ENCODE data around the gene DCAF5.
"Not testable (repeated sequence)": the region's sequence is repeated elsewhere in the genome, so short reads cannot be mapped to it uniquely, and the experiment has no call there.

The DCAF5 gene

DNA sequence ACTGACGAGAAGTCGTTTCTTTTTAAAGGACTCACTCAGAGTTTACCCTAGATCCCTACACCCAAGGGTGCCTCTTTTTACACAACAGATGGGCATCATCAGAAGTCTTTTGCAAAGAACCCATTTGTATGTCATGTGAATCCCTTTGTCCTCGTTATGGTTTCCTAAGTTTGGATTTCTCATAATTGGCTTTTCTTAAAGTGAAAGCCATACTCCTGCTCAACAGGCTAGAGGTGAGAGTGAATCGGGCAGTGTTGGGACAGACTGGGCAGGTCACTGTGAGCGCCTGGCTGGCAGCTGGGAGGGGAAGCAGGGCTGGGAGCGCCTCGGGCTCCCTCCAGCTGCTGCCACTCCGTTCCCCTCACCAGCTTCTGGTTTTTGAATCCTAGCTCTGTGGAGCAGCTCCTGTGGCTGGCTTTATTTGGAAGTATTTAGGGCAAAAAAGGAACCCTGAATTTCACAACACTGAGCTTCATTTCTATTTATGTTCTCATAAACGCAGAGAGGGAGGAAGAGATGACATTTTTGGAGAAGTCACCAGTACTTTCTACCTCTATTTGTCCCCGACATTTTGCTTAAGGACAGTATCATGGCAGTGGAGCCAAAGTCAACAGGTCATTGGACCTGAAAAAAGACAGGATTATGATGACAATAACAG lies 110.0 kb downstream of the DCAF5 start:
- no peak for DNase-seq (ENCODE audit: low spot score)

DNA sequence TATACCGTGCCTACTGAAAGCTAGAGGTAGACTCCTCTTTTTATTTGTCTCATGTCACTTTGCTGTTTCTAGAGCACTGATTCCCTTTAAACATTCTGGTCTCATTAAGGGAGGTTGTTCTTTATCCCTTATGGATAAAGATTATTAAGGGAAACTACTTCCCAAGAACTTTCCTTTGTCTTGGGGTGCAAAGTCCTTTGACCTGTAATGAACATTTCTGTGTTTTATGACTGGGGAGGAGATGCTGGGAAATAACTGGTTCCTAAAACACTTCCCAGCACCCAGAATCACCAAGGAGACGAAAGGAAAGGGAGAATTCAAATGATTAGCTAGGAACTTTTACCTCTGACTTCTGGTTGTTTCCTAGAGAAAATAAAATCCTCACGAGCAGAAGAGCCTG lies 110.6 kb downstream of the DCAF5 start:
- no peak for DNase-seq (ENCODE audit: low spot score)

DNA sequence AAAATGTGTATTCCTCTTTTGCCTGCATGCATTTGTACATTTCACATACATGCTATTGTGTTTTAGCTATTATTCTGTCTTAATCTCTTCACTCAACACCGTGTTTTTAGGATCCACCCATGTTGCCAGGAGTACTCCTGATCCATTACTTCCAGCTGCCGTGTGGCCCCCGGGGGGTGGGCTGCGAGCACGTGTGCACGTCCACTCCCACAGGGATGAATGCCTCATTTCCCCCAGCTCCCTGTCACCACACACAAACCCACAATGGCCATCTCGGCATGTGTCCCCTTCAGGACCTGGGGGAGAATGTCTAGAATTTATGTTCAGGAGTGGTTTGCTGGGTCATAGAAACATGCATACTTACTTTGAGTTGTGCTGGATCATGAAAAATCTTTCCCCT lies 111.1 kb downstream of the DCAF5 start:
- DNase-seq (ENCODE audit: low spot score), result no peak

DNA sequence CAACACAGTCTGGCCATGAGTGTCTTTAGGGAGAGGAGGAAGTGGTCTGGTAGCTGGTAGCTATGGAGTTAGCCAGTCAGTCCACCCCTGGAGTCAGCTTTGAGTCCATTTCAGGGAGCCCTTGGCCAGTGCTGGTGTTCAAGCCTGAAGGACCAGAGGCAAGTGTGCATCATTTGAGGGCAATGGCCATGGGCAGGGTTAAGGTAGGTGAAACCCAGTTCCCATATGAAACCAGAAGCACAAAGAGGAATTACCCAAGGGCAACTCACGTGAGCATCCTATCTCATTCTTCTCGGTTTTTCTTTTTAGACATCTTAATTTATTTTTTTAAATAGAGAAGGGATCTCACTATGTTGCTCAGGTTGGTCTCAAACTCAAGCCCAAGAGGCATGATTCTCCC lies 112.6 kb downstream of the DCAF5 start:
- DNase-seq (ENCODE audit: low spot score), result no peak

DNA sequence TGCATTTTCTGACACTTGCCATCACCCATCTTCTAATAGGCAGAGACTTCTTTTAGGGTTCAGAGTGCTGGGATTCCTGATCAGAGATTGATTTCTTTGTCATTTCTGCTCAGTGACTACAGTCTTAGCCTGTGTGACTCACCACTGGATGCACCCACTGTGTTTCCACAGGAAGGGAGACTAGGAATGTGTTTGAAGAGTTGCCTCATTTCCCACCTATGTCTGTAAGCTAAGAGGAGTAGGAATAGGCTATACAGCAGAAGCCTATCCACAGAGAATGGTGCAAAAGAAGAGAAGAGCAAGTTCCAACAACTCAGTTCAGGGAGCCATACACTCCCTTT lies 113.7 kb downstream of the DCAF5 start:
- DNase-seq (ENCODE audit: low spot score), result peak; percentile 86

DNA sequence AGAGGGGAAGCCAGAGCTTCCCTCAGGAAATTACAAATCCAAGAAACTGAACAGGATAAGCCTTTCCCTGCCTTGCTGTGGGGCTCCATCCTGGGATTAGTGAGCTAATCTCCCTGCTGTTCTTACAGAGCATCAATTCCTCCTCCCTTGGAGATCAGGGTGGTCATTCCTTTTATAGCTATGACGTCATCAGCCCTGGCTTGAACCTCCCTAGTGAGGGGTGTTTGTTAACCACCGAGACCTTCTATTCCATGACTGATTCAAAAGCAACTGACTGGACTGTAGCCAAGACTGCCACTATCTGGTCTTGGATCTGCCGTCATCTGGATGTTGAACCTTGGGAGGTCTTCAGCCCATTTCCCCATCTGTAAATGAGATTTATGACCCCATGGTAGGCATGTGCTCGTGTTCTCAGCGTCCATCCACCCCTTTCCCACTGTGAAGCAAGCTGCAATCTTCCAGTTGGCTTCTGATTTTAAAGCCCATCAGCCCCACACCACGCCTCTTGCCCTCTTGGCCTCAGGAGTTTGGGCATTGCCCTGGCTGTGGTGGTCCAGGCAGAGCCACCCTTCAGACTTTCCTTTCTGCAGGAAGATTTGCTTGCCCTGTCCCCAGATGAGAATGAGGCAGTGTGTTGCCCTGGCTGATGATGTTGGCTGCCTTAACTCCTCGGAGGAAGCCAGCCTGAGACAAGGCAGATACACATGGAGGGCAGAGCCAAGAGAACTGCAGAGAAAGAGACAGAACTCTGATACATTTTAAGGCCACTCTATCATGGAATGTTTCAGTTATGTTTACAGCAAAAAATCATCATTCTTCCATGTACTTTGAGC lies 114.2 kb downstream of the DCAF5 start:
- no peak for DNase-seq (ENCODE audit: low spot score)

DNA sequence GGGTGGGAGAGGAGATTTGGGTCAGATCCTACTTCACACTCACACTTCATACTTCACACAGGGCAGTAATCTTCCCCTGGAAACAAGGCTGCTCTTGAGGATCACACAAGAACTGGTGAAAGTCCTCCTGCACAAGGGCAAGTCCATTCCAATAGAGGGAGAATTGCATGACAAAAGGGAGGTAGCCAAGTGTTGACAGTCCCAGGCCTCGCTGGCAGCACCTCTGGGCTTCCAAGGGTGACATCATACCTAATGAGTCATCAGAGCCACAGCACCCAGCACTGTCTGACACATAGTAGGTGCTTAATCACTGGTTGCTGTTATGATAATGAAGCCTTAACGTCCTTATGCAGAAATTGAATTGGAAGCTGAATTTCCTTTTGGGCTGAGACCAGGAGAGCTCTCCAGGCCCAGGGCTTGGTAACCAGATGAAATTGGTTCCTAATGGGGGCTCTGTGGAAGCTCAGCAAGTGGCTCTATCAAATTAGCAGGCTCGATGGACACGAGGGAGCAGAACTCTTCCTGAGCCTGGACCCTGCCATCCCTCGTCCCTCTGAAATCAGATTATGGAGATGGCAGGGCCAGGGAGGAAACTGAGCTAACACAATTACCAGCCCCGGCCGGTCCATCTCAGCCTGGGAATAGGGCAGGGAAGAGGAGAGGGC lies 115.0 kb downstream of the DCAF5 start:
- peak; percentile 22 for DNase-seq (ENCODE audit: low spot score)

DNA sequence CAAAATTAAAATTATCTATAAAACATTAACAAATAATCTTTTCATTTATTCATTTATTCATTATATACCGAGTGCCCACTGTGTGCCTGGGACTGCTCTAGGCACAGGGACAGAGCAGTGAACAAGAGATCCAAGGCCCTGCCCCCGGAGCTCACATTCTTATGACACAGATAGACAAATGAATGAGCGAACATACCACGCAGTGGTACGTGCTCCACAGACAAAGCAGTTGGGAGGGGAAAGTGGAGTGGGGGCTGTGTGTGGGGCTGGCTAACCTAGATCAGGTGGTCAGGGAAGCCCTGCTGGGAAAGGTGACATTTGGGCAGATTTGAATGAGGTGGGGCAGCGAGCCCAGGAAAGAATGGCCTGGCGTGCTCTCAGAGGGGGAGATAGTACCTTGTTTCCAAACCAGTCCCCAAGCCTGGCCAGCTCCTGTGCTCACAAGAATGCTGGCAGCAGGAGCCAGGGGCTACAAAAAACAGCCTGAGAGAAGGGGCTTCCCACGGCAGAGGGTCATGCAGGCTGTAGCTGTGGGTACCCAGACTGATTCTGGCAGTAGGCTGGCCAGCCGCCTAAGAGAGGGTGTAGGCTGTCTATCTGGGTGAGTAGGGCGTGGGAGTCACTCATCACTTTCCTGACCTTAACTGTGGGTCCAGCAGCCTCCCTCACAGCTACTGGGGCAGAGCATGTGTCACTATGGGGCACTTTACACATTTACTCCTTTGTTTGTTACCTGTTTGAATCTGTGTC lies 116.0 kb downstream of the DCAF5 start:
- no peak for DNase-seq (ENCODE audit: low spot score)

DNA sequence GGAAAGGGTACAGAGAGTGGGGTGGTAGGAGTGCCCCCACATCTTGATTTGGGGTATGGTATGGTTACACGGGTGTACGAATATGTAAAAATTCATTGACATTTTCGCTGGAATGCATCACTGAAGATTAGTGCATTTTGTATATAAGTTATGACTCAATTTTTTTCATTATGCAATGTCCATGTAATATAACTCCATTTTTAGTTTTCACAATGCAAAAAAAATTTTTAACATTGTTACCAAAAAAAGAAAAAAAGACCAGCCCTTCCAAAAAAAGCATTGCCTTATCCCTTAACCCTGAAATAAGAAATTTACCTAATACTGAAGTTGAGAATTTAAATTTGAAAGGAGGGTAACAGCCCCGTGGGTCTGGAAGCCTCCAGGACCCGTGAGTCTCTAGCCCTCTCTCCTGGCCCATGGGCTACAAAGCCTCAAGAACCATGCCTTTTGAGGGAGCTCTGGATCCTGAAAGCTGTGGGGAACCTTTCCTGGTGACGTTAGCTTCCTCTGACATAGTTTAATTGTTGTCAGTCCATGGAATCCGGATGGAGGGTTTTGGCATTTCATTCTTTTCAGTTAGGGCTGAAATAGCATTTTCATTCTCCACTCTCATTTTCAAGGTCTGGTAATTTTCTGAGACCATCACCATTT lies 118.2 kb downstream of the DCAF5 start:
- no peak for DNase-seq (ENCODE audit: low spot score)

DNA sequence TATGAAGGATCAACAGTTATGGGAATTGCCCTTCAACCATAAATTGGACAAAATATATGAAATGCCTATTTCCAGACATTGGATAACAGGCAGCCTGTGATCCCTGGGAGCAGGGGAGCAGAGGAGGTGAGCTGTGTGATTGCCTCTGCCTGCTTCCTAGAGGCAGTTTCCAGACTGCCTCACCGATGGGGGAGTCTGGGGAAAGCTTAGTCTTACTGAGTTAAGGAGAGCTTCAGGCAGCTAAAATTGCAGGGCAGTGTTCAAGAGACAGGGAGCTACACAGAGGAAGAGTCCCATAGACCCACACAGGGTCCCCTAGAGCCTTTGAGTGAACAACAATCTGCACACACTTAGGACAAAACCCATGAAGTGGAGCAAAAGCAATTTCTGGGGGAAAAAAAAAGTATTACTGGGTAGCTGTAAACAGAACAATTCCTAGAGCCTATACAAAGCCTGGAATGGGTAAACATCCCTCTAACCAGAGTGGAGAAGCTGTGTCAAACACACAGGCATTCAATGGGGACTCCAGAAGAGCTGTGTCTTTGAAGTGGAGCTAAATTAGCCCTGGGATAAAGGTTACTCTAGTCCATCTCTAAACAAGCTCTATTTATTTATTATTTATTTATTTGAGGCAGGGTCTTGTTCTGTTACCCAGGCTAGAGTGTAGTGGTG lies 125.5 kb downstream of the DCAF5 start:
- no peak for DNase-seq (ENCODE audit: low spot score)

DNA sequence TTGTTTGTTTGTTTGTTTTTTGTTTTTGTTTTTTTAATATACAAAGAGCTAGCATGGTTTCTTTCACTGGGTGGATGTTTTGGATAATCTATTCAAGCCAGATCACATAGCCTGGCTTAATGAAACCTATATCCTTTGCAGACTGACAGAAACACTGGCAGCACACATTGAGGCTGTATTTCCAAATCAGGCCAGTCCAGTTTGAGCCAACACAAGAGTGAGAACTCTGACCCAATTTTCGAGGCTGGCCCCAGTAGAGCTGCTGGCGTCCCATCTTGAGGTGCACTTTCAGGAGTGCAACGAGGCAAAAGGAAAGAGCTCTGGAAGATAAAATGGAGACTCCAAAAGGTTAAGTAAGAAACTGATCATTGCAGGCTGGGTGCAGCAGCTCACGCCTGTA lies 129.9 kb downstream of the DCAF5 start:
- no peak for DNase-seq (ENCODE audit: low spot score)

DNA sequence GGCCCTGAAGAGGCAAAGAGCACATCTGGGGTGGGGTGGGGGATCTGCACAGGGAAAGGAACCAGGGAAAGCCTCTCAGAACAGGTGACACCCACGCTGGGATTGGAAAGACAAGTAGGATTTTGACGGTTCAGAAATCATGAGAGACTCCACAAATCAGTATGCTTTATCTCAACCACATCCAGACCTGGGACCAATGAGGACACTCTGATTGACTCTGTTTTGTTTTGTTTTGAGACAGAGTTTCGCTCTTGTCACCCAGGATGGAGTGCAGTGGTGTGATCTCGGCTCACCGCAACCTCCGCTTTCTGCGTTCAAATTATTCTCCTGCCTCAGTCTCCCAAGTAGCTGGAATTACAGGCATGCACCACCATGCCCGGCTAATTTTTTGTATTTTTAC lies 130.8 kb downstream of the DCAF5 start:
- not testable (repeated sequence) for DNase-seq (ENCODE audit: low spot score)

DNA sequence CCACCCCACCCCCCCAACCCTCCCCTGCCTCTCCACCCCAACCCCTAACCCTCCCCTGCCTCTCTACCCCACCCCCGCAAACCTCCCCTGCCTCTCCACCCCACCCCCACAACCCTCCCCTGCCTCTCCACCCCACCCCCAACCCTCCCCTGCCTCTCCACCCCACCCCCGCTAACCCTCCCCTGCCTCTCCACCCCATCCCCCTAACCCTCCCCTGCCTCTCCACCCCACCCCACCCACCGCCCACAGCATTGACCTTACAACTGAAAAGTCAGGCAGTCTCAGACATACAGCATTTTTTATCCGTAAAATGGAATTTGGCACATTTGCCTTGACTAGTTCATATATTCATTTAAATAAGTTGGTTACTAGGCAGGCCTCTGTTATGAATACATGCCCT lies 135.2 kb downstream of the DCAF5 start:
- DNase-seq (ENCODE audit: low spot score), result no peak

DNA sequence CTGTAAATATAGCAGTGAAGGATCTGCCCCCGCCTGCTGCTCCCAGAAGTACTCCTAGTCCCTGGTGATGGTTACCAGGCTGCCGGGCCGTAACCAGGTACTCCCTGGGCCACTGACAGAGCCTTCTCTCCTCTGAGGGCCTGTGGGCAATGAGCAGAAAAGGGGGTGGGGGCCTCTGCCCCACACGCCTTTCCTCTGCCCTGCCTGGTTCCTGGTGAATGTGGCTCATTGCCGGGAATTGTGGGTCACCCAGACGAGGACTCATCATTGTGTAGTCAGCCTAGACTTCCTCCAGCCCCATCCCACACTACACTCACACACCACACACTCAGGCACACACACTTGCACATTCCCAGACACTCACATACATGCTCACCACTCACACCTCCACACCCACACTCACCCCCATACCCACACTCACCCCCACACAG lies 138.1 kb downstream of the DCAF5 start:
- DNase-seq (ENCODE audit: low spot score), result no peak

DNA sequence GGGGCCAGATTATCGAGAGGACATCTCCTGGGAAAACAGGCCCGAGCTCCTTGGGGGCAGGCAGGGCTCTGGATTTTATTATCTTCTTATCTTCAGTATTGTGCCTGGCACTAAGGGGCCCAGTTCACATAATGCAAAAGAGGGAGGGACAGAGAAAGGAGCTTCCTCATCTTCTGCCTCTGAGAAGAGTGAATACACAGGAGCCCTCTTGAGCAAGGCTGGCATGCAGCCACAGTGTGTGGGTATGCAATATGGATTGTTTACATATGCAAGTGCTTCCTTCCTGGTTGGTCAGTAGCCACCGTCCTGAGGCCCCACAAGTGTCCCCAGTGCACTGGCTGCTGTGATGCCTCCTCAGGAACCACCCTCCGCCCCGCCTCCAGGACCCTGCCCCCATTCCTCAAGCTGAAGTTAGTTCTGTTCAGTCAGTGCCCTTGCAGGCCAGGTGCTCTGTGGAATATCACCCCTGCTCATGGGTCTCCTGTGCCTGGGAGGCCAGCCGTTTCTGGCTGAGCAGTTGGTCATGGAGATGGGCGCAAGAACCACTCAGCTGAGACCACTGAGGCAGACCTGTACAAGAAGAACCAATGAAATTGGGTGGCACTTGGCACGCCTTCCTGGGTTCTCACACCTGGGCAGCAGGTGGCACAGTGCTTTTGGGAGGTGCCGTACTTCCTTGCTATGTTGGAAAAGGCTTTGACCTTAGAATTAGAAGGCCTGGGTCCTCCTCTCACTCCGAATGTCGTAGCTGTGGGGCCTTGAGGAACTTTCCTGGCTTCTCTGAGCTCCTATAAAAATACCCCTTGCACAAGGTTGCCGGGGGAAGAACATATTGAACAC lies 138.8 kb downstream of the DCAF5 start:
- DNase-seq (ENCODE audit: low spot score), result peak; percentile 71

DNA sequence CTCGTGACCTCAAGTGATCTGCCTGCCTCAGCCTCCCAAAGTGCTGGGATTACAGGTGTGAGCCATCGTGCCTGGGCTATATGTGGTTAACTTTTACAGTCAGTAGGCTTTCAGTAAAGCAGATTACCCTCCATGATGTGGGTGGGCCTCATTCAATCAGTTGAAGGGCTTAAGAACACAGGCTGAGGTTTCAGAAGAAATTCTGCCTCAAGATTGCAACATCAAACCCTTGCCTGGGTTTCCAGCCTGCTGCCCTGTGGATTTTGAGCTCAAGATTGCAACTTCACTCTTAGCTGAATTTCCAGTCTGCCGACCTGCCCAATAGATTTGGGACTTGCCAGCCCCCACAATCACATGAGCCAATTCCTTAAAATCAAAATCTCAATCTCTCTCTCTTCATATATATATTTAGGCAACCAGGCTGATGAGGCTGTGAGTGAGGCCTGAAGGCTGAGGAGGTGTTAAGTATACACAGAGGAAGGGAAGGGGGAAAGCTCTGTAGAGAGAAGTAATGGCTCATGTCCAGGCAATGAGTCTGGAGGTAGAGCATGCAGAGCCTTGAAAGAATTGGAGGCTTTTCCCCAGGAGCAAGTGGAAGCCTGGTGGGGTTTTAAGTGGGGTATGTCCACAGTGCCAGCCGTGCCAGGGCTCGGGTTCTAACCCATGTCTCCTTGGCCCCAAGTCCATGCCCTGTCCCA lies 140.5 kb downstream of the DCAF5 start:
- DNase-seq (ENCODE audit: low spot score), result no peak

DNA sequence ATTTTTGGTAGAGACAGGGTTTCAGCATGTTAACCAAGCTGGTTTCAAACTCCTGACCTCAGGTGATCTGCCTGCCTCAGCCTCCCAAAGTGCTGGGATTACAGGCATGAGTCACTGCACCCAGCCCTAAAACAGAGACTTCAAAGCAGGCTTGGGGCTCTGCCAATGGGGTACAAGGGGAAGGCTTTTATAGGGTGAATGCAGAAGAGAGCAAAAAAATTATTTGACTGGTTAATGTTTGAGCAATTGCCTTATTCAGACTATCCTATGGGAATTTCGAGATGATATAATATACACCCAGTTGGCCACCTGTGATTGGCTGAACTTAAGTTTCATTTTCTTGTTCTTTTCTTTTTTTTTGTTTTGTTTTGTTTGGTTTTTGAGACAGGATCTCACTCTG lies 142.3 kb downstream of the DCAF5 start:
- DNase-seq (ENCODE audit: low spot score), result peak; percentile 52

DNA sequence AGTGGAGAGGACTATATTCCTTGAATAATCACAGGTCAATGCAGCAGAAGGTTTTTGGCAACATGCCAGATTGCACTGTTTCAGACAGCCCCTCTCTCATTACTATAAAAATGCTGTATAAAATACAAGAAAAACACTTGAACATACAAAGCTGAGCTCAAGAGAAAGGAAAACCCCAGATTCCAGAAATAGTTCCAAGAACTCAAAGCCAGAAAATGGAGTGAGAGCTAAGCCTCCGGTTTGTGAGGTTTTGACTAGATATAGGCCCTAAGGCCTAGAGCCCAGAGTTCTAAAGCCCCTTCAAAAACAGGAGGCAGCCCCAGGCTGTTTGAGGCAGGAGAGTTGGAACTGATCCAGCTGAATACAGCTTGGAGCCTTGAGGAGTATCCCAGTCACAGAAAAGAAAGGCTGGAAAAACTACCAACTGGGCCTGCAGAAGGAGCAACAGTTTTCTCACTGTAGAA lies 144.5 kb downstream of the DCAF5 start:
- DNase-seq (ENCODE audit: low spot score), result no peak

DNA sequence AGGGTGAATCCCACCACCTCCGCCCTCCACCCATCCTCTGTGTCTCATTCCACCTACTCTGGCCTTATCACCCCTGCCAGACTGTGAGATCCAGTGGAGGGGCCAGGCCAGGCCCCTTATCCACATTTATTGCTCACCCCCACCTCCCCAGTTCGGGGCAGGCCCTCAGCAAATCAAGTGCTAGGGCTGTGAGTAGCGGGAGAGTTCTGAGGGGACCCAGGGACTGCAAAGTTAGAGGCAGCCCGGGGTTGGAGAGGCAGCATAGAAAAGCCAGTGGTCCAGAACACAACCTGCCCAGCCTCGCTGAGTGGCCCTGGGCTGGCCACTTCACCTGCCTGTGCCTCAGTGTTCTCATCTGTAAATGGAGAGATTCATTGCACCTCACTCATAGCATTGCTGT lies 146.6 kb downstream of the DCAF5 start:
- DNase-seq (ENCODE audit: low spot score), result no peak

All from SW480 (cell line).